Endothelial cell of umbilical vein (primary cell): Measurements from ENCODE around the gene GSDMA.

ENCODE experiments used
- MYC ChIP-seq: IDR thresholded peaks from one replicate; pipeline ENCODE4 v1.6.1; 2011; ENCODE audit warnings: mild to moderate bottlenecking, low read depth, low read length
- POLR2A ChIP-seq: IDR thresholded peaks from 2 replicates; pipeline ENCODE4 v1.6.1; 2012; ENCODE audit warnings: low read depth, mild to moderate bottlenecking, control low read depth, low read length
- POLR2AphosphoS5 ChIP-seq: IDR thresholded peaks from 2 replicates; pipeline ENCODE4 v1.6.1; 2012; ENCODE audit warnings: low read depth, mild to moderate bottlenecking, control low read depth, low read length, moderate library complexity; ENCODE audit not compliant: insufficient read depth
- TF ChIP-seq, protein P1 (sequence below), 2 donors: IDR thresholded peaks; 1 replicate in 1 of 2; 2 replicates in 1 of 2; pipeline ENCODE4 v1.5.1; 2011; ENCODE audit warnings: low read length in 2 of 2, mild to moderate bottlenecking in 2 of 2, moderate library complexity in 2 of 2, control low read depth in 1 of 2, inconsistent platforms in 1 of 2, low read depth in 1 of 2; ENCODE audit not compliant: insufficient read depth in 1 of 2; ENCODE audit errors: extremely low read depth in 1 of 2

DNA sequence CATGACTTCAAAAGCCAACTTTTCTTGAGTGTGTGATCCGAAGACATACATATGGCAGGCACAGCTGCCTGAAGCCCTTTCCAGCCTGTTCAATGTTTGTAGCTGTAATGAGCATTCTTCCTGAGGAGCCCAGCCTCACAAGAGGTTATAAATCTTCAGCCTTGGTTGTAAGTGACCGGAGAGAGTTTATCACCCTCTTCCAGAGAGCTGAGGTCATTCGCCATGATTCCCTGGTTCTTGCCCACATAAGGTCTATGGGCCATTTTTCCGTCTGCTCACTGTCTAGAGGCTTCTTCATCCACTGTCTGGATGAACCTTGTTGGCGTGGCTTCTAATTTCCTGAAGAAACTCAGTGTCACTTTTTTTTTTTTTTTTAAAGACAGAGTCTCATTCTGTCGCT is 42.7 kb downstream of the GSDMA start:
- TF ChIP-seq MYC = no peak
- TF ChIP-seq, protein P1, sequence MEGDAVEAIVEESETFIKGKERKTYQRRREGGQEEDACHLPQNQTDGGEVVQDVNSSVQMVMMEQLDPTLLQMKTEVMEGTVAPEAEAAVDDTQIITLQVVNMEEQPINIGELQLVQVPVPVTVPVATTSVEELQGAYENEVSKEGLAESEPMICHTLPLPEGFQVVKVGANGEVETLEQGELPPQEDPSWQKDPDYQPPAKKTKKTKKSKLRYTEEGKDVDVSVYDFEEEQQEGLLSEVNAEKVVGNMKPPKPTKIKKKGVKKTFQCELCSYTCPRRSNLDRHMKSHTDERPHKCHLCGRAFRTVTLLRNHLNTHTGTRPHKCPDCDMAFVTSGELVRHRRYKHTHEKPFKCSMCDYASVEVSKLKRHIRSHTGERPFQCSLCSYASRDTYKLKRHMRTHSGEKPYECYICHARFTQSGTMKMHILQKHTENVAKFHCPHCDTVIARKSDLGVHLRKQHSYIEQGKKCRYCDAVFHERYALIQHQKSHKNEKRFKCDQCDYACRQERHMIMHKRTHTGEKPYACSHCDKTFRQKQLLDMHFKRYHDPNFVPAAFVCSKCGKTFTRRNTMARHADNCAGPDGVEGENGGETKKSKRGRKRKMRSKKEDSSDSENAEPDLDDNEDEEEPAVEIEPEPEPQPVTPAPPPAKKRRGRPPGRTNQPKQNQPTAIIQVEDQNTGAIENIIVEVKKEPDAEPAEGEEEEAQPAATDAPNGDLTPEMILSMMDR (IDR thresholded peaks at IDR 0.05; ENCODE audit: extremely low read depth in 1 of 2, insufficient read depth in 1 of 2, low read depth in 1 of 2, low read length in 2 of 2) = no peak
- no peak for TF ChIP-seq POLR2AphosphoS5
- TF ChIP-seq POLR2A = no peak
